ENCODE results near the gene RNF10.

DNA sequence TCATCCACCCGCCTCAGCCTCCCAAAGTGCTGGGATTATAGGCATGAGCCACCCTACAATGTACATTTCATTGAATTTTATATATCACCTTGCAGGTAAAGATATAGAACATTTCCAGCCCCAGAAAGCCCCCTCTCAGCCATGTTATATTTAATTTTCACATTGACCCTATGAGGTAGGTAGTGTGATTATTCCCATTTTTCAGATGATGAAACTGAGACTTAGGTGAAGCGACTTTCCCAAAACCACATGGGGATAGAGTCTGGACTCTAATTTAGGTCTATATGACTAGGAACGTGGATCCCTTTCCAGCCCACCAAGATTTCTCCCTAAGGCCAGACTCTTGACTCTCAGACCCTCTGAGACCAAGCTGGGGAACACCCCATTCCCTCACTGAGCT is 62.7 kb downstream of the RNF10 start:
- TF ChIP-seq CTCF (IDR thresholded peaks at IDR 0.05; ENCODE audit: insufficient read depth, low read length), result no peak
- no peak for TF ChIP-seq POLR2AphosphoS5 (IDR thresholded peaks at IDR 0.05; ENCODE audit: low read depth)
- no peak for TF ChIP-seq GABPA (IDR thresholded peaks at IDR 0.05; ENCODE audit: low read depth)
- no peak for TF ChIP-seq REST (IDR thresholded peaks at IDR 0.05; ENCODE audit: insufficient replicate concordance, low read depth)

All from HL-60 (cell line).